ENCODE data around the gene RNASE3.
"Not testable (repeated sequence)": the region's sequence is repeated elsewhere in the genome, so short reads cannot be mapped to it uniquely, and the experiment has no call there.

The RNASE3 gene

GRCh38 chr14:20891126-20891825 is at the start of gene RNASE3:
RNASE3 (plus strand) TSS chr14:20891385; CDS start chr14:20891687, 302 bp downstream.
- not testable (repeated sequence) for H3K4me3 ChIP-seq (ENCODE audit: control insufficient read depth, low read depth, low read length)

GRCh38 chr14:20846560-20846959 is 44.6 kb upstream of the RNASE3 start:
- DNase-seq (ENCODE audit: low read depth) = no peak
- TF ChIP-seq CTCF (IDR thresholded peaks at IDR 0.05; ENCODE audit: control insufficient read depth, insufficient read depth, low read depth, low read length, missing control alignments) = no peak
- no peak overlapping the region for H3K4me3 ChIP-seq (ENCODE audit: control insufficient read depth, low read depth, low read length)

More at GRCh38 chr14:20891126-20891825, at the start of gene RNASE3:
- not testable (repeated sequence) for DNase-seq (ENCODE audit: low read depth)

GRCh38 chr14:20848316-20848954 is 42.8 kb upstream of the RNASE3 start:
- DNase-seq (ENCODE audit: low read depth) = no peak
- no peak overlapping the region for H3K4me3 ChIP-seq (ENCODE audit: control insufficient read depth, low read depth, low read length)

GRCh38 chr14:20848955-20849570 is 42.1 kb upstream of the RNASE3 start:
- no peak for TF ChIP-seq CTCF (IDR thresholded peaks at IDR 0.05; ENCODE audit: control insufficient read depth, insufficient read depth, low read depth, low read length, missing control alignments)
- no peak overlapping the region for H3K4me3 ChIP-seq (ENCODE audit: control insufficient read depth, low read depth, low read length)
- DNase-seq (ENCODE audit: low read depth) = no peak

More at GRCh38 chr14:20848316-20848954, 42.8 kb upstream of the RNASE3 start:
- no peak for TF ChIP-seq CTCF (IDR thresholded peaks at IDR 0.05; ENCODE audit: control insufficient read depth, insufficient read depth, low read depth, low read length, missing control alignments)

- no peak overlapping the region for H3K4me3 ChIP-seq (ENCODE audit: control insufficient read depth, low read depth, low read length)
- no peak for TF ChIP-seq CTCF (IDR thresholded peaks at IDR 0.05; ENCODE audit: control insufficient read depth, insufficient read depth, low read depth, low read length, missing control alignments)
- no peak for DNase-seq (ENCODE audit: low read depth)
Measured at GRCh38 chr14:20853042-20853441, 38.1 kb upstream of the RNASE3 start.

GRCh38 chr14:20855652-20856291 is 35.4 kb upstream of the RNASE3 start:
- TF ChIP-seq CTCF (IDR thresholded peaks at IDR 0.05; ENCODE audit: control insufficient read depth, insufficient read depth, low read depth, low read length, missing control alignments) = peak; percentile 64
- DNase-seq (ENCODE audit: low read depth) = no peak
- no peak overlapping the region for H3K4me3 ChIP-seq (ENCODE audit: control insufficient read depth, low read depth, low read length)
